ENCODE measurements around the gene ATF5.

GRCh38 chr19:49952906-49953305 is 23.9 kb downstream of the ATF5 start:
- TF ChIP-seq, protein P1, sequence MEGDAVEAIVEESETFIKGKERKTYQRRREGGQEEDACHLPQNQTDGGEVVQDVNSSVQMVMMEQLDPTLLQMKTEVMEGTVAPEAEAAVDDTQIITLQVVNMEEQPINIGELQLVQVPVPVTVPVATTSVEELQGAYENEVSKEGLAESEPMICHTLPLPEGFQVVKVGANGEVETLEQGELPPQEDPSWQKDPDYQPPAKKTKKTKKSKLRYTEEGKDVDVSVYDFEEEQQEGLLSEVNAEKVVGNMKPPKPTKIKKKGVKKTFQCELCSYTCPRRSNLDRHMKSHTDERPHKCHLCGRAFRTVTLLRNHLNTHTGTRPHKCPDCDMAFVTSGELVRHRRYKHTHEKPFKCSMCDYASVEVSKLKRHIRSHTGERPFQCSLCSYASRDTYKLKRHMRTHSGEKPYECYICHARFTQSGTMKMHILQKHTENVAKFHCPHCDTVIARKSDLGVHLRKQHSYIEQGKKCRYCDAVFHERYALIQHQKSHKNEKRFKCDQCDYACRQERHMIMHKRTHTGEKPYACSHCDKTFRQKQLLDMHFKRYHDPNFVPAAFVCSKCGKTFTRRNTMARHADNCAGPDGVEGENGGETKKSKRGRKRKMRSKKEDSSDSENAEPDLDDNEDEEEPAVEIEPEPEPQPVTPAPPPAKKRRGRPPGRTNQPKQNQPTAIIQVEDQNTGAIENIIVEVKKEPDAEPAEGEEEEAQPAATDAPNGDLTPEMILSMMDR (conservative IDR thresholded peaks at IDR 0.05) = no peak
- TF ChIP-seq ZFX (IDR thresholded peaks at IDR 0.05) = no peak
